A549 treated with RU486 at 1 μM for 4 hours (cell line): ENCODE measurements around the gene FSCN2. TPM values are rescaled to one million over a fixed set of nuclear protein-coding genes. Genes with fewer than 3 reads are reported as not detected.

Experiments used
- total RNA-seq: library from RNA; stranded (reverse); fragments of 200-300 nt; extraction: Qiagen RNA extraction; gene quantifications from 5 replicates; pipeline ENCODE4 v1.2.3, GENCODE V29; 2022; ENCODE audit warnings: low read depth

FSCN2 gene
- 0.96 to 1.6 TPM (median 1.1 TPM) in 5 replicates for total RNA-seq

GRCh38 chr17:81527591-81528383 lies at the start of gene FSCN2:
Gene FSCN2, plus strand, starts transcription at chr17:81528377. Its CDS starts 155 bp downstream, at chr17:81528532.

GRCh38 chr17:81512562-81513371 lies 15.4 kb upstream of the FSCN2 start, which contains the start of gene ACTG1:
Gene ACTG1, minus strand, starts transcription at chr17:81512799. Its CDS starts 445 bp downstream, at chr17:81512354.

GRCh38 chr17:81552244-81553017 lies 24.3 kb downstream of the FSCN2 start, which contains the start of gene FAAP100:
Gene FAAP100, minus strand, starts transcription at chr17:81552353. Its CDS starts 23 bp downstream, at chr17:81552330.

Other genes starting within 250 kb of the FSCN2 start
- gene SLC38A10, start 233.1 kb upstream of the FSCN2 start, total RNA-seq, result 47.7 to 79.4 TPM (median 72.3 TPM) in 5 replicates
- 9.8 to 14.9 TPM (median 13.0 TPM) in 5 replicates for gene BAHCC1, start 132.9 kb upstream of the FSCN2 start, total RNA-seq
- gene ACTG1, start 15.6 kb upstream of the FSCN2 start, total RNA-seq, result 4,390 to 6,095 TPM (median 5,374 TPM) in 5 replicates
- 15.9 to 27.8 TPM (median 21.6 TPM) in 5 replicates for gene FAAP100, start 24.0 kb downstream of the FSCN2 start, total RNA-seq
- 89.8 to 106 TPM (median 97.7 TPM) in 5 replicates for gene NPLOC4, start 108.7 kb downstream of the FSCN2 start, total RNA-seq
- gene TSPAN10, start 108.8 kb downstream of the FSCN2 start, total RNA-seq, result 4.3 to 6.9 TPM (median 5.2 TPM) in 5 replicates
- gene PDE6G, start 128.2 kb downstream of the FSCN2 start, total RNA-seq, result 1.5 to 3.6 TPM (median 2.2 TPM) in 5 replicates
- gene OXLD1, start 138.2 kb downstream of the FSCN2 start, total RNA-seq, result 32.0 to 70.6 TPM (median 49.9 TPM) in 5 replicates
- 63.9 to 73.1 TPM (median 66.7 TPM) in 5 replicates for gene CCDC137, start 138.4 kb downstream of the FSCN2 start, total RNA-seq
- gene ARL16, start 155.4 kb downstream of the FSCN2 start, total RNA-seq, result 46.6 to 56.2 TPM (median 49.9 TPM) in 5 replicates
- 139 to 217 TPM (median 209 TPM) in 5 replicates for gene HGS, start 155.6 kb downstream of the FSCN2 start, total RNA-seq
- gene MRPL12, start 175.0 kb downstream of the FSCN2 start, total RNA-seq, result 212 to 319 TPM (median 303 TPM) in 5 replicates
- 26.9 to 48.0 TPM (median 41.1 TPM) in 5 replicates for gene SLC25A10, start 183.9 kb downstream of the FSCN2 start, total RNA-seq